T-helper 2 cell (primary cell): Measurements from ENCODE around the gene PTGFR.

Experiments used
- DNase-seq, 5 experiments: peaks; one replicate each; pipeline versions ENCODE4 v3.0.0 to v3.0.0-alpha.2; 2012 to 2022

The PTGFR gene

GRCh38 chr1:78520843-78521242 lies 30.1 kb downstream of the PTGFR start:
- no peak for DNase-seq

DNA sequence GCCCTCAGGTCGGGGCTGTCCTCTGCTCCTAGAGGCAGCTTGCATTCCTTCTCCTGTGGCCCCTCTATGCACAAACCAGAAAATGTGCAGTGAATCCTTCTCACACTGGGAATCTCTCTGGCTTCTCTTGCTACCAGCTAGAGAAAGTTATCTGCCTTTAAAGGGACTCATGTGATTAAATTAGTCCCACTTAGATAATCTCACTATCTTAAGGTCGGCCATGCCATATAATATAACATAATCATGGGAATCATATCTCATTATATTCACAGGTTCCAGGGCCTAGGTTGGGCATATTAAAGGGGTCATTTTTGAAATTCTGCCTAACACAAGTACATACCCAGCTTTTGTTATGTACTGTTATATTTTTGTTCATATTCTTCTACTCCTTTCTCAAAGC lies 31.4 kb downstream of the PTGFR start:
- no peak for DNase-seq

GRCh38 chr1:78526496-78526895 lies 35.7 kb downstream of the PTGFR start:
- no peak for DNase-seq

DNA sequence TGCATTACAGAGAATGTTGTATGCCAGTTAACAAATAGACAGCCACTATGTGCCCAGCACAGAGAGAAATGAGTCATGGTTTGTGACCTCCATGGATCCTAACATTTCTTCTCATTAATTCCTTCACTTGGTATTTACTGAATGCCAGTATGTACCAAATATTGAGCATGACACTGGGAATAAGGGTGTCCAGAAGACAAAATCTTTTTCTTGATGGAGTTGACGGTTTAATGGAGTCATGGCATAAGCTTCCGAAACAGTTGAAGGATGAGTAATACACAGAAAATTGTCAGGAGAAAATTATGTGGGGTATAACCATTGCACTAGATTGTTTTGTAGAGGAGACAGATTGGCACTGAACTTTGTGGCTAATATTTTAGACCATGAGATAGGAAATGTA lies 36.9 kb downstream of the PTGFR start:
- DNase-seq = no peak

DNA sequence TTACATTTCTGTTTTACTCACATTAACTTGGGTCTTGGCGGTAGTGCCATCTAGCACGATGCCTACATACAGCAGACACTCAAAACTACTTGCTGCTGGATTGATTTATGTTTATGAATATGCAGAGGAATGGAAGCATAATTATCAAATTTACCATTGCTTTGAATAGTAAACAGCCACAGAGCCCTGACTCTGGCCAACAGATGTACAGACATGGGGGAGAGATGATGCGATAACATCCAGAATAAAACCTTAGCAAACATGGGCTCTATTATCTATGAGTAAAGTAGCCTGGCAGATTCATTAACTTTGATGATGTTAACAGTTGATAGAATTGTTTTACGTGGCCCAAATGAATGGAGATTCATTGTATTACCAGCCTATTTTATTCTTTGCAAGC lies 42.8 kb downstream of the PTGFR start:
- no peak for DNase-seq

DNA sequence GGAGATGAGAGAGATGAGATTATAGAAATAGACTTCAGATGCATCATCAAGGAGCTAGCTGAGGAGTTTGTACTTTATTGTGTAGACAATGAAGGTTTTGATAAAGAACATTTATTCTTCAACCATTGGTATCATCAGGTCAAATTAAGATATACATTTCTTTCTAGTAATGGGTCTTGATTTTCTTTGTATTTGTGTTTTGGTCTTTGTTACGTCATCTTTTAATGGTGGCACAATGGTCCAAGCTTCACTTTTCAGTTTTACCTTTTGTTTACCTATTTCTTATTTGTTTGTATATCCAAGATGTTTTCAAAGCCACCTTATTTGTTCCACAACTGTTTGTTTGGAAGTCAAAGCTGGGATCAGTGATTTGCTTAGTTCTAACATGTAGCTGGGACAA lies 44.5 kb downstream of the PTGFR start:
- DNase-seq = no peak

GRCh38 chr1:78536427-78536826 lies 45.7 kb downstream of the PTGFR start:
- no peak for DNase-seq

DNA sequence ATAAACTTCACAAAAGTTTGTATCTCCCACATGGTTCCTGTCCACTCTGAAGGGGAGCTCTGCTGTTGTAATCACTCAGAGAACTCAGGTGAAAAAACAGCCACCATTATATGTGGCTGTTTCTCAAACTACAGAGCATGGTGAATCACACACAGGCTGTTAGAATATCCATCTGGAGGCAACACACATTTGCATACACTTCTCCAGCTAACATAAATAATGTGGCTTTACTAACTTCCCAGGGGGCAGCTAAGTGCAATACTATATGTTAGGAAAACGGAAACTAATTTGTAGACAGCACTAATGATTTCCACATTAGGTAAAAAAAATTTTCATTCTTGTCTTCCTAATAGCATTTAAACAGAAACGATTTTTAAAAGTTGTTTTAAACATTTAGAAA lies 49.3 kb downstream of the PTGFR start:
- DNase-seq = no peak

- no peak for DNase-seq
Observed at GRCh38 chr1:78541479-78541878, 50.7 kb downstream of the PTGFR start.

GRCh38 chr1:78543941-78544643 lies 53.3 kb downstream of the PTGFR start:
- DNase-seq = no peak

DNA sequence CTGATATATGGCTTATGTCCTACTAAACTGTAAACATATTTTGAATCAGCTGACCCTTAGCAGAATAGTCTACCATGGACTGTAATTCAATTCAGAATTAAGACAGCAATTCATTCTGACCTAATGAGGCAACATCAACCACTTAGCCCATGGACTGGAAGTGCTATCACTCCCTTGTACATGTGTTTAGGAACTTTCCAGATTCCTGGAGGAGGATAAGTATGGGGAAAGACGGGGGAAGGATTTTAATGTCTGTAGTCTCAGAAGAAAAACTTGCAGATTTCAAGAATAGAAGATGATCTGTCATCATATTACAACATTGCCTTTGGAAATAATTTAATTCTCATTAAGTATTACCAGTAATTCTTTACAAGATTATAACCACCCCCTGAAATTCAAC lies 56.3 kb downstream of the PTGFR start:
- no peak for DNase-seq

GRCh38 chr1:78549331-78549730 lies 58.6 kb downstream of the PTGFR start:
- DNase-seq = no peak

DNA sequence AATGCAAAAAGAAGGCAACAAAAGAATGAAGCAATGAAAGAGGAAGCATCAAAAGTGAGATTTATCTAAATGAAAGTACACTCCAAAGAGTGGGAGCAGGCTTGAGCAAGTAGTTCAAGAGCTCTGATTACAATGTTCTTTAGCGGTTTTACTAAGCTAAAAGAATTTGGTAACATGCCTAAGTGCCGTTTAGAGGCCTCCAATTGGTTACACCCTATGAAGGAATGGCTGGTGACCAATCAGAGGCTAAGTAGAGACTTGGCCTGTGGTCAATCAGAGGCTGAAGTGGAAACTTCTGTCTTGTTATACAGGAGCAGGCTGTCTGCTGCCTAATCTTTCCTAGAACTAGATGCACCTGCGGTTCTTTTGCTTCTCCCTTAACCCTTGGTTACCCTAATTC lies 59.1 kb downstream of the PTGFR start:
- no peak for DNase-seq

GRCh38 chr1:78553859-78554258 lies 63.1 kb downstream of the PTGFR start:
- no peak for DNase-seq

DNA sequence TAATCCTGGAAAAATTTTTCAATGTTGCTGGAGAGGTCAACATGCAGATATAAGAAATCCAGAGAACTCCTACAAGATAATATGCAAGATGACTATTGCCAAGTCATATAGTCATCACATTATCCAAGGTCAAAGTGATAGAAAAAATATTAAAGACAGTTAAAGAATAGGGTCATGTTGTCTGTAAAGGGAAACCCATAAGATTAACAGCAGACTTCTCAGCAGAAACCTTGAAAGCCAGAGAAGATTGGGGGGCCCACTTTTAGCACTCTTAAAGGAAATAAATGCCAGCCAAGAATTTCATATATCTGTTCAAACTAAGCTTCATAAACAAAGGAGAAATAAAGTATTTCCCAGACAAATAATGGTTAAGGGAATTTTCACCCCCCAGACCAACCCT lies 64.1 kb downstream of the PTGFR start:
- DNase-seq = no peak

DNA sequence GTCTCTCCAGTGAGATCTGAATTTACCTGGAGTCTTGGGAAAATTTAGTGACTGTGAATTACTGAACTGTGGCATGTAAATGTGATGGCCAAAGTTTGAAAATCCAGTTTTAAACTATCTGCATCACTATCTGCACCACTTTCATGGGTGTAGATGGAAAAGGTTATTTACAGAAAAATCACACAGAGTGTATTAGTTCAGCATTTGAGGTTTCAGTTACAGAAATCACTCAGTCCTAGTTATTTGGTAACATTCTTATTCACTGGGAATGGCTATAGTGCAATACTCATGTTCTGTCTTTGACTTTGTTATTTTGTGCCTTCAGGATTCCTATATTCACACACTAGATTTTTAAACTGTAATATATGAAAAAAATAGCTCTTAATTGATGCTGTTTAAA lies 68.9 kb downstream of the PTGFR start:
- no peak for DNase-seq

DNA sequence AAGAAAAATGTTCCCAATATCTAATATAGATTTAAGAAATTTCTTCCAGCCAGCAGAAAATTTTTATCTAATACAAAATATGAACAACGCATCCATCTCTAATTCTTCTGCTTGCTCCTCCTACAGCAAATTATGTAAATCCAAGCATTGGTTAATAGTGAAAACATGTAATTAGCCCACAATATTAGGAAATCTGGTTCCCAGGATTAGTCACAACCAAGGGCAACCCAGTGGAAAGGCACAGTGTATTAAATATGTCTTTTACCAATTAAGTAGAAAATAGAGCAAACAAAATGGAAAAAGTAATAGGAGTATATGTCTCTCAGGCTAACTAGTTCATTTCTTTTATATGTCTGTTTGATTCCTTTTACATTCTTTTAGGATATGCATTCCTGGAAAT lies 70.0 kb downstream of the PTGFR start:
- DNase-seq = no peak

DNA sequence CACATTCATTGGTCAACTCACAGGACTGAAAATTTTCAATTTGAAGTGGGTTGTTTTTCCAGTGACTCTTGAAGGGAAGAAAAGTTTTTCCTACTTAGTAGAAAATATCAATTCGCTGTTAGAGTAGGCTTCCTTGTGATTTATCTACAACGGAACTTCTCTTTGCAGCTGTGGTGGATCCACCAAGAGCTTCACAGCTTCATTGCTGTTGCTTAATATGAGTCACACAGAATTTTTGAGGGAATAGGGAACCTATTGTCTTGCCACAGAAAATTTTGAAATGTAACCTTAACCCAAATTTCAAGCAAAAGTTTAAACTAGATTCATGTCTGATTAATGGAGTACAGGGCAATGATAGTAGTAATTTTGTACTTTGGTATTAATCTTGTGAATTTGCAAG lies 71.1 kb downstream of the PTGFR start:
- DNase-seq = no peak

GRCh38 chr1:78565393-78565792 lies 74.6 kb downstream of the PTGFR start:
- no peak for DNase-seq

- DNase-seq = no peak
Observed at GRCh38 chr1:78570539-78570938, 79.8 kb downstream of the PTGFR start.

GRCh38 chr1:78577257-78578100 lies 86.7 kb downstream of the PTGFR start:
- no peak for DNase-seq

DNA sequence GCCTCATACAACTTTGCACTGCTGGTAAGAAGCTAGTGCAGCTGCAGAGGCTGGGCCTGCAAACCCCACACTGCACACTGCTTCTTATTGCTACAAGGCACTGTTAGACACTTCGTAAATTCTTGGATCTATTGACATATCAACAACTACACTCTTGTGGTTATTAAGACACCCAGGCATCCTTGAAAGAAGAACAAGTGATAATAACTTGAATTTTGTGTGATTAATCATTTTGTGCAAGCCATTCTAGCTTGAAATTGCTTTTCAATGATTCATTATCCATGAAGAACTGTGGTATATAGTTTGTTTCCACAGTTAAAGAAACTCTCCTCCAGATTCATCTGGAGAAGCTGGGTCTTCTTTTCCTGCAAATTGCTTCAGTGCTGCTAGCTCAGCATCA lies 95.8 kb downstream of the PTGFR start:
- no peak for DNase-seq

DNA sequence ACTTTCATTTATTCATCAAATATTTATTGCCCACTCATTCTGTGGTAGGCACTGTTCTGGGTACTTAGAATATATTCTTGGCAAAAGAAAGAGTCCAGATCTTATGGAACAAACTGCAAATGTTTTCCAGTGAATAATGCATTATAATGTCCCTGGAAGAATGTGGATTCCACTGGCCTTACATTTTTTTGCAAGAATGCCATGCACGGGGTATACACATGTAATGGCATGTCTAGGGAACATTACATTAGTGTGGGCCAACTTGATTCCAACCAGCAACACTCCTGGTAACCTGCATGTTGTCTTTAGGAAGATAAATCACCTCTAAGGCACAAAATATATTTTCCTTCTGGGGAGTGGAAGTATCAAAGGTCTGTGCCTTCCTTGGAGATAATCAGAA lies 96.4 kb downstream of the PTGFR start:
- DNase-seq = no peak
